GM23338 (cell line): ENCODE measurements around the gene GPR176. TPM values are rescaled to one million over a fixed set of nuclear protein-coding genes. Genes with fewer than 3 reads are reported as not detected.
A peak's percentile ranks its signal among the peaks of the same experiment; 100 is the strongest.
"Not testable (repeated sequence)": the region's sequence is repeated elsewhere in the genome, so short reads cannot be mapped to it uniquely, and the experiment has no call there.

Experiments
- ATAC-seq: fragments of 200-7000 bp; cut with Tn5 transposase; 3 replicates; pipeline ENCODE4 v1.9.1; 2020
- DNase-seq: peaks from one replicate; pipeline ENCODE4 v3.0.0-alpha.2; 2015; ENCODE audit warnings: low spot score
- H2AFZ ChIP-seq: fragments of 200-600 bp; sonication (generic); 2 replicates; pipeline ENCODE4 v1.8.0; 2016; ENCODE audit warnings: antibody characterized with exemption, mild to moderate bottlenecking, moderate library complexity
- H3F3A ChIP-seq: fragments of 200-600 bp; sonication (generic); replicated peaks from 2 replicates; pipeline ENCODE4 v1.8.0; 2017; ENCODE audit warnings: antibody characterized with exemption, mixed run types, low read depth
- H3K27ac ChIP-seq: fragments of 200-600 bp; sonication (generic); 2 replicates; pipeline ENCODE4 v1.6.1; 2016; ENCODE audit warnings: low read depth
- H3K27me3 ChIP-seq: fragments of 200-600 bp; sonication (generic); 2 replicates; pipeline ENCODE4 v1.8.0; 2016; ENCODE audit warnings: mild to moderate bottlenecking, mixed run types, moderate library complexity; ENCODE audit not compliant: insufficient read depth
- H3K36me3 ChIP-seq: fragments of 200-600 bp; sonication (generic); 2 replicates; pipeline ENCODE4 v1.8.0; 2016; ENCODE audit warnings: mild to moderate bottlenecking; ENCODE audit not compliant: insufficient read depth
- H3K4me1 ChIP-seq: fragments of 200-600 bp; sonication (generic); 2 replicates; pipeline ENCODE4 v1.8.0; 2016; ENCODE audit warnings: mild to moderate bottlenecking, moderate library complexity; ENCODE audit not compliant: insufficient read depth
- H3K4me2 ChIP-seq: fragments of 200-600 bp; sonication (generic); 2 replicates; pipeline ENCODE4 v1.7.1; 2017; ENCODE audit warnings: mixed run types
- H3K4me3 ChIP-seq: fragments of 200-600 bp; sonication (generic); 2 replicates; pipeline ENCODE4 v1.6.1; 2016; ENCODE audit warnings: mixed run types
- H3K79me2 ChIP-seq: fragments of 200-600 bp; sonication (generic); replicated peaks from 2 replicates; pipeline ENCODE4 v1.8.0; 2017; ENCODE audit warnings: mild to moderate bottlenecking; ENCODE audit not compliant: insufficient read depth
- H3K9me2 ChIP-seq: fragments of 200-600 bp; sonication (generic); 2 replicates; pipeline ENCODE4 v1.8.0; 2017; ENCODE audit not compliant: insufficient read depth
- H4K20me1 ChIP-seq: fragments of 200-600 bp; sonication (generic); replicated peaks from 2 replicates; pipeline ENCODE4 v1.8.0; 2017; ENCODE audit warnings: mild to moderate bottlenecking; ENCODE audit not compliant: insufficient read depth
- H3K27ac Mint-ChIP-seq: 2 replicates; pipeline ENCODE4 v1.8.0; 2020; ENCODE audit warnings: inconsistent platforms, mild to moderate bottlenecking, moderate library complexity, mixed read lengths
- H3K27me3 Mint-ChIP-seq: 3 replicates; pipeline ENCODE4 v1.8.0; 2022; ENCODE audit warnings: low read depth, mild to moderate bottlenecking, moderate library complexity, mixed read lengths, inconsistent platforms; ENCODE audit not compliant: insufficient read depth, poor library complexity
- H3K36me3 Mint-ChIP-seq: 3 replicates; pipeline ENCODE4 v1.8.0; 2021; ENCODE audit warnings: low read depth, mild to moderate bottlenecking, inconsistent platforms, moderate library complexity, mixed read lengths
- H3K4me1 Mint-ChIP-seq: 3 replicates; pipeline ENCODE4 v1.8.0; 2020; ENCODE audit warnings: mild to moderate bottlenecking, inconsistent platforms, mixed read lengths
- H3K4me3 Mint-ChIP-seq: 3 replicates; pipeline ENCODE4 v1.8.0; 2021; ENCODE audit warnings: moderate library complexity, mild to moderate bottlenecking, inconsistent platforms, mixed read lengths
- H3K9me3 Mint-ChIP-seq: 3 replicates; pipeline ENCODE4 v1.8.0; 2020; ENCODE audit warnings: moderate library complexity, mild to moderate bottlenecking, inconsistent platforms, mixed read lengths
- EZH2 ChIP-seq: fragments of 200-600 bp; sonication (generic); IDR thresholded peaks from one replicate; pipeline ENCODE4 v1.8.0; 2017; ENCODE audit warnings: antibody characterized with exemption, mild to moderate bottlenecking, low read depth; ENCODE audit not compliant: unreplicated experiment
- EZH2phosphoT487 ChIP-seq: fragments of 200-600 bp; sonication (generic); IDR thresholded peaks from one replicate; pipeline ENCODE4 v1.8.1; 2018; ENCODE audit warnings: antibody characterized with exemption; ENCODE audit not compliant: unreplicated experiment
- JUNB ChIP-seq: IDR thresholded peaks from one replicate; pipeline ENCODE4 v1.6.1; 2016; ENCODE audit warnings: antibody characterized with exemption; ENCODE audit not compliant: unreplicated experiment
- NANOG ChIP-seq: IDR thresholded peaks from 2 replicates; pipeline ENCODE4 v1.6.1; 2016; ENCODE audit warnings: antibody characterized with exemption, borderline replicate concordance
- POLR2AphosphoS5 ChIP-seq: IDR thresholded peaks from 2 replicates; pipeline ENCODE4 v1.6.1; 2016; ENCODE audit warnings: antibody characterized with exemption, low read depth
- REST ChIP-seq: IDR thresholded peaks from one replicate; pipeline ENCODE4 v1.6.1; 2018; ENCODE audit warnings: antibody characterized with exemption; ENCODE audit not compliant: unreplicated experiment
- STAT1 ChIP-seq: IDR thresholded peaks from one replicate; pipeline ENCODE4 v1.6.1; 2016; ENCODE audit warnings: antibody characterized with exemption; ENCODE audit not compliant: unreplicated experiment
- ZNF114 ChIP-seq: fragments of 250-450 bp; sonication (Bioruptor Pico); IDR thresholded peaks from 2 replicates; pipeline ENCODE4 v1.5.0; 2020; ENCODE audit warnings: mild to moderate bottlenecking, moderate library complexity
- ZNF331 ChIP-seq: fragments of 250-450 bp; sonication (Bioruptor Pico); IDR thresholded peaks from 2 replicates; pipeline ENCODE4 v1.5.0; 2020; ENCODE audit warnings: low read depth, mild to moderate bottlenecking, moderate library complexity
- polyA plus RNA-seq: library from polyadenylated mRNA; unstranded; fragments of >200 nt; fragmentation: Nextera tagmentation; extraction: Ambion mirVana; gene quantifications from 2 replicates; pipeline ENCODE4 v1.2.1, GENCODE V29; 2016
- total RNA-seq: library from RNA; depleted of rRNA; stranded (reverse); fragments of >200 nt; shearing (Covaris generic); gene quantifications from 2 replicates; pipeline ENCODE4 v1.2.3, GENCODE V29; 2014
- TF ChIP-seq, protein P1 (sequence below): fragments of 250-450 bp; sonication (Bioruptor Pico); IDR thresholded peaks from 2 replicates; pipeline ENCODE4 v1.5.0; 2020; ENCODE audit warnings: mild to moderate bottlenecking, moderate library complexity
- TF ChIP-seq, protein P2 (sequence below): IDR thresholded peaks from 2 replicates; pipeline ENCODE4 v1.6.1; 2016; ENCODE audit warnings: antibody characterized with exemption

Gene GPR176
- total and polyA plus RNA-seq, 2 experiments from 2014 or later = 60.0 to 248 TPM

DNA sequence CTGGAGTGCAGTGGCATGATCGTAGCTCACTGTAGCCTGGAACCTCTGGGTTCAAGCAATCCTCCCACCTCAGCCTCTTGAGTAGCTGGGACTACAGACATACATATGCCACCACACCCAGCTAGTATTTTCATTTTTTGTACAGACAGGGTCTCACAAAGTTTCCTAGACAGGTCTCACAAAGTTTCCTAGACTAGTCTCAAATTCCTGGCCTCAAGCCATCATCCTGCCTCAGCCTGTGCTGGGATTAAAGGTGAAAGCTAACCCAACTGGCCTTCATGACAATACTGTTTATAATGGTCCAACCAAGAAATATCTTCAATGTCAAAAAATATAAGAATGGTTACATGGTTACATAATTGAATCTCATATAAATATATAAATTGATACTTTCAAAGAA is 24.0 kb downstream of the GPR176 start:
- no peak overlapping the region for H3K4me3 ChIP-seq
- H3K4me1 ChIP-seq = peaks cover 57% of the 10 kb centered on the region
- no peak overlapping the region for H3K4me3 Mint-ChIP-seq
- peaks cover 23% of the 10 kb centered on the region for H3K9me3 Mint-ChIP-seq
- H3K36me3 ChIP-seq = peaks cover 4% of the 10 kb centered on the region; the same call in 1 of the 2 replicates
- peaks cover 81% of the 10 kb centered on the region for H3K79me2 ChIP-seq
- H3K36me3 Mint-ChIP-seq = peaks cover 66% of the 10 kb centered on the region
- H3K27ac ChIP-seq = peak overlapping the region; percentile 55; the same call in 1 of the 2 replicates
- ATAC-seq (no peak), DNase-seq (no peak)
- no peaks in the 10 kb centered on the region; the same call in 1 of the 2 replicates for H3K9me2 ChIP-seq
- no peak overlapping the region for H3K4me2 ChIP-seq
- H3K27me3 ChIP-seq = no peaks in the 10 kb centered on the region
- peaks cover 5% of the 10 kb centered on the region for H4K20me1 ChIP-seq
- H2AFZ ChIP-seq = no peak overlapping the region
- TF ChIP-seq STAT1 (no peak), EZH2 (no peak), ZNF331 (no peak), POLR2AphosphoS5 (no peak), EZH2phosphoT487 (no peak), NANOG (no peak), JUNB (no peak), ZNF114 (CRISPR knock-in tag) (no peak), REST (no peak)
- TF ChIP-seq, protein P1, sequence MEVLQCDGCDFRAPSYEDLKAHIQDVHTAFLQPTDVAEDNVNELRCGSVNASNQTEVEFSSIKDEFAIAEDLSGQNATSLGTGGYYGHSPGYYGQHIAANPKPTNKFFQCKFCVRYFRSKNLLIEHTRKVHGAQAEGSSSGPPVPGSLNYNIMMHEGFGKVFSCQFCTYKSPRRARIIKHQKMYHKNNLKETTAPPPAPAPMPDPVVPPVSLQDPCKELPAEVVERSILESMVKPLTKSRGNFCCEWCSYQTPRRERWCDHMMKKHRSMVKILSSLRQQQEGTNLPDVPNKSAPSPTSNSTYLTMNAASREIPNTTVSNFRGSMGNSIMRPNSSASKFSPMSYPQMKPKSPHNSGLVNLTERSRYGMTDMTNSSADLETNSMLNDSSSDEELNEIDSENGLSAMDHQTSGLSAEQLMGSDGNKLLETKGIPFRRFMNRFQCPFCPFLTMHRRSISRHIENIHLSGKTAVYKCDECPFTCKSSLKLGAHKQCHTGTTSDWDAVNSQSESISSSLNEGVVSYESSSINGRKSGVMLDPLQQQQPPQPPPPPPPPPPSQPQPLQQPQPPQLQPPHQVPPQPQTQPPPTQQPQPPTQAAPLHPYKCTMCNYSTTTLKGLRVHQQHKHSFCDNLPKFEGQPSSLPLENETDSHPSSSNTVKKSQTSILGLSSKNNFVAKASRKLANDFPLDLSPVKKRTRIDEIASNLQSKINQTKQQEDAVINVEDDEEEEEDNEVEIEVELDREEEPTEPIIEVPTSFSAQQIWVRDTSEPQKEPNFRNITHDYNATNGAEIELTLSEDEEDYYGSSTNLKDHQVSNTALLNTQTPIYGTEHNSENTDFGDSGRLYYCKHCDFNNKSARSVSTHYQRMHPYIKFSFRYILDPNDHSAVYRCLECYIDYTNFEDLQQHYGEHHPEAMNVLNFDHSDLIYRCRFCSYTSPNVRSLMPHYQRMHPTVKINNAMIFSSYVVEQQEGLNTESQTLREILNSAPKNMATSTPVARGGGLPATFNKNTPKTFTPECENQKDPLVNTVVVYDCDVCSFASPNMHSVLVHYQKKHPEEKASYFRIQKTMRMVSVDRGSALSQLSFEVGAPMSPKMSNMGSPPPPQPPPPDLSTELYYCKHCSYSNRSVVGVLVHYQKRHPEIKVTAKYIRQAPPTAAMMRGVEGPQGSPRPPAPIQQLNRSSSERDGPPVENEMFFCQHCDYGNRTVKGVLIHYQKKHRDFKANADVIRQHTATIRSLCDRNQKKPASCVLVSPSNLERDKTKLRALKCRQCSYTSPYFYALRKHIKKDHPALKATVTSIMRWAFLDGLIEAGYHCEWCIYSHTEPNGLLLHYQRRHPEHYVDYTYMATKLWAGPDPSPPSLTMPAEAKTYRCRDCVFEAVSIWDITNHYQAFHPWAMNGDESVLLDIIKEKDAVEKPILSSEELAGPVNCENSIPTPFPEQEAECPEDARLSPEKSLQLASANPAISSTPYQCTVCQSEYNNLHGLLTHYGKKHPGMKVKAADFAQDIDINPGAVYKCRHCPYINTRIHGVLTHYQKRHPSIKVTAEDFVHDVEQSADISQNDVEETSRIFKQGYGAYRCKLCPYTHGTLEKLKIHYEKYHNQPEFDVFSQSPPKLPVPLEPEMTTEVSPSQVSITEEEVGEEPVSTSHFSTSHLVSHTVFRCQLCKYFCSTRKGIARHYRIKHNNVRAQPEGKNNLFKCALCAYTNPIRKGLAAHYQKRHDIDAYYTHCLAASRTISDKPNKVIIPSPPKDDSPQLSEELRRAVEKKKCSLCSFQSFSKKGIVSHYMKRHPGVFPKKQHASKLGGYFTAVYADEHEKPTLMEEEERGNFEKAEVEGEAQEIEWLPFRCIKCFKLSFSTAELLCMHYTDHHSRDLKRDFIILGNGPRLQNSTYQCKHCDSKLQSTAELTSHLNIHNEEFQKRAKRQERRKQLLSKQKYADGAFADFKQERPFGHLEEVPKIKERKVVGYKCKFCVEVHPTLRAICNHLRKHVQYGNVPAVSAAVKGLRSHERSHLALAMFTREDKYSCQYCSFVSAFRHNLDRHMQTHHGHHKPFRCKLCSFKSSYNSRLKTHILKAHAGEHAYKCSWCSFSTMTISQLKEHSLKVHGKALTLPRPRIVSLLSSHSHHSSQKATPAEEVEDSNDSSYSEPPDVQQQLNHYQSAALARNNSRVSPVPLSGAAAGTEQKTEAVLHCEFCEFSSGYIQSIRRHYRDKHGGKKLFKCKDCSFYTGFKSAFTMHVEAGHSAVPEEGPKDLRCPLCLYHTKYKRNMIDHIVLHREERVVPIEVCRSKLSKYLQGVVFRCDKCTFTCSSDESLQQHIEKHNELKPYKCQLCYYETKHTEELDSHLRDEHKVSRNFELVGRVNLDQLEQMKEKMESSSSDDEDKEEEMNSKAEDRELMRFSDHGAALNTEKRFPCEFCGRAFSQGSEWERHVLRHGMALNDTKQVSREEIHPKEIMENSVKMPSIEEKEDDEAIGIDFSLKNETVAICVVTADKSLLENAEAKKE (CRISPR knock-in tag) = no peak
- TF ChIP-seq, protein P2, sequence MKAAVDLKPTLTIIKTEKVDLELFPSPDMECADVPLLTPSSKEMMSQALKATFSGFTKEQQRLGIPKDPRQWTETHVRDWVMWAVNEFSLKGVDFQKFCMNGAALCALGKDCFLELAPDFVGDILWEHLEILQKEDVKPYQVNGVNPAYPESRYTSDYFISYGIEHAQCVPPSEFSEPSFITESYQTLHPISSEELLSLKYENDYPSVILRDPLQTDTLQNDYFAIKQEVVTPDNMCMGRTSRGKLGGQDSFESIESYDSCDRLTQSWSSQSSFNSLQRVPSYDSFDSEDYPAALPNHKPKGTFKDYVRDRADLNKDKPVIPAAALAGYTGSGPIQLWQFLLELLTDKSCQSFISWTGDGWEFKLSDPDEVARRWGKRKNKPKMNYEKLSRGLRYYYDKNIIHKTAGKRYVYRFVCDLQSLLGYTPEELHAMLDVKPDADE = no peak
- no peak overlapping the region for H3K27ac Mint-ChIP-seq
- peaks cover 57% of the 10 kb centered on the region for H3K4me1 Mint-ChIP-seq
- H3K27me3 Mint-ChIP-seq = peaks cover 18% of the 10 kb centered on the region
- 0 out of 2 replicates have a peak, but pooled peaks cover 6% of the 10 kb centered on the region for H3F3A ChIP-seq

GRCh38 chr15:39893051-39893450 is 27.0 kb downstream of the GPR176 start:
- peaks cover 59% of the 10 kb centered on the region for H3K4me1 ChIP-seq
- H3K4me3 Mint-ChIP-seq, H3K4me2 ChIP-seq, ATAC-seq, H3K4me3 ChIP-seq, H2AFZ ChIP-seq, H3K27me3 ChIP-seq, H3K9me2 ChIP-seq, H3K36me3 ChIP-seq, H3K27ac Mint-ChIP-seq, H4K20me1 ChIP-seq, DNase-seq: not testable (repeated sequence)
- Mint-ChIP-seq H3K9me3 (peaks cover 23% of the 10 kb centered on the region), H3K4me1 (peaks cover 55% of the 10 kb centered on the region), H3K36me3 (peaks cover 58% of the 10 kb centered on the region), H3K27me3 (peaks cover 14% of the 10 kb centered on the region)
- peak overlapping the region; percentile 98; the same call in 1 of the 2 replicates for H3K27ac ChIP-seq
- peaks cover 66% of the 10 kb centered on the region for H3K79me2 ChIP-seq
- peaks cover 22% of the 10 kb centered on the region; the same call in 1 of the 2 replicates for H3F3A ChIP-seq
